Measurements from ENCODE around the gene SLC38A10. TPM values are rescaled to one million over a fixed set of nuclear protein-coding genes. Genes with fewer than 3 reads are reported as not detected.

The SLC38A10 gene
- total RNA-seq, 1 donor from 2014 or later = 71.6 TPM

DNA sequence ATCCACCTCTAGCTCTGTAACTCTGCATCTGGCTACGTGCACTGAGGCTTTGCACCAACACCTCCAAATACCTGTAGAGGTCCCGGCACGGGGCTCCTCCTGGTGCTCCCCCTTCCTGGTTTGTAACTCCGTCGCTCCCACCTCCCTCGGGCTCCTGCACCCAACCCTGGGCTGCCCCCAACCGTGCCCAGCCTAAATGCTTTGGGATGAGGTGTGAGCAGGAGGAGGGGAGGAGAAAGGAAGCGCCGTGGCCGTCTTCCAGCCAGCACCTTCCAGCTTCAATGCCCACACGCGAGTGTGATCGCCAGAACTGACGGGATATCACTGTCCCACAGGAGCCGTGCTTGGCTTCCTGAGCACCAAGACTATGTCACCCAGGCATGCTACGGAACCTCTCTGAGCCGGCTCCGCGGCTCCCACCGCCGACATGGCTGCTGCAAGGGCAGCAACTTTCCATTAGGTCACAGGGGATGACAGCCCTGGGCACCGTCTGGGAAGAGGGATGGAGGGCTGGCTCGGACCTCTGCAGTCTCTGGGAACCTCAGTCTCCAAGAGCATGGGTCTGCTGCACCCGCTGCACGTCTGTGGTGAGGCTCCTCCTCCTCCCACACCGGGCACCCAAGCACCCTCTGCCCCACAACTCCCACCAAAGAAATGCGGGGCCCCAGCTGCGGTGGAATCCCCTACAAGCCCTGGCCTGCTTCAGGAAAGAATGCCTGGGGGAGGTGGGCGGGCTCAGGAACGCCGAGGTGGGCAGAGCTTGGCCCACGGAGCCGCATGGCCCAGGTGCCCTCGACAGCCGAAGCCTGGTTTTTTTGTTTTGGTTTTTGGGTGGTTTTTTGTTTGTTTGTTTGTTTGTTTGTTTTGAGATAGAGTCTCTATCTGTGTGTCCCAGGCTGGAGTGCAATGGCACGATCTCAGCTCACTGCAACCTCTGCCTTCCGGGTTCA lies 6.4 kb upstream of the SLC38A10 start:
- no peak for DNase-seq (ENCODE audit: low read depth)
- H3K4me3 ChIP-seq (ENCODE audit: low read depth, low read length) = no peak overlapping the region
- TF ChIP-seq, protein P1, sequence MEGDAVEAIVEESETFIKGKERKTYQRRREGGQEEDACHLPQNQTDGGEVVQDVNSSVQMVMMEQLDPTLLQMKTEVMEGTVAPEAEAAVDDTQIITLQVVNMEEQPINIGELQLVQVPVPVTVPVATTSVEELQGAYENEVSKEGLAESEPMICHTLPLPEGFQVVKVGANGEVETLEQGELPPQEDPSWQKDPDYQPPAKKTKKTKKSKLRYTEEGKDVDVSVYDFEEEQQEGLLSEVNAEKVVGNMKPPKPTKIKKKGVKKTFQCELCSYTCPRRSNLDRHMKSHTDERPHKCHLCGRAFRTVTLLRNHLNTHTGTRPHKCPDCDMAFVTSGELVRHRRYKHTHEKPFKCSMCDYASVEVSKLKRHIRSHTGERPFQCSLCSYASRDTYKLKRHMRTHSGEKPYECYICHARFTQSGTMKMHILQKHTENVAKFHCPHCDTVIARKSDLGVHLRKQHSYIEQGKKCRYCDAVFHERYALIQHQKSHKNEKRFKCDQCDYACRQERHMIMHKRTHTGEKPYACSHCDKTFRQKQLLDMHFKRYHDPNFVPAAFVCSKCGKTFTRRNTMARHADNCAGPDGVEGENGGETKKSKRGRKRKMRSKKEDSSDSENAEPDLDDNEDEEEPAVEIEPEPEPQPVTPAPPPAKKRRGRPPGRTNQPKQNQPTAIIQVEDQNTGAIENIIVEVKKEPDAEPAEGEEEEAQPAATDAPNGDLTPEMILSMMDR (conservative IDR thresholded peaks at IDR 0.05; ENCODE audit: low read depth, low read length) = no peak

DNA sequence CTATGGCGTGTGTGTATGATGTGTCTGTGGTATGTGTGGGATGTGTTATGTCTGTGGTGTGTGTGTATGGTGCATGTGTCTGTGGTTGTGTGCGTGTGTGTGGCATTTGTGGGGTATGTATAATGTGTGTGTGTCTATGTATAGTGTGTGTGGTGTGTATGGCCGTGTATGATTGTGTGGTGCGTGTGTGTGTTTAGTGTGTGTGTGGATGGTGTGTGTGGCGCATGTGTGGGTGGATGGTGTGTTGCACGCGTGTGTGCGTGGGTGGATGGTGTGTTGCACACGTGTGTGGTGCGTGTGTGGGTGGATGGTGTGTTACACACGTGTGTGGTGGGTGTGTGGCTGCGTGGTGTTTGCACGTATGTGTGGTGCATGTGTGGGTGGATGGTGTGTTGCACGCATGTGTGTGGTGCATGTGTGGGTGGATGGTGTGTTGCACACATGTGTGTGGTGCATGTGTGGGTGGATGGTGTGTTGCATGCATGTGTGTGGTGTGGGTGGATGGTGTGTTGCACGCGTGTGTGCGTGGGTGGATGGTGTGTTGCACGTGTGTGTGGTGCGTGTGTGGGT lies 5.6 kb upstream of the SLC38A10 start:
- TF ChIP-seq, protein P1 (conservative IDR thresholded peaks at IDR 0.05; ENCODE audit: low read depth, low read length) = no peak
- no peak for DNase-seq (ENCODE audit: low read depth)

DNA sequence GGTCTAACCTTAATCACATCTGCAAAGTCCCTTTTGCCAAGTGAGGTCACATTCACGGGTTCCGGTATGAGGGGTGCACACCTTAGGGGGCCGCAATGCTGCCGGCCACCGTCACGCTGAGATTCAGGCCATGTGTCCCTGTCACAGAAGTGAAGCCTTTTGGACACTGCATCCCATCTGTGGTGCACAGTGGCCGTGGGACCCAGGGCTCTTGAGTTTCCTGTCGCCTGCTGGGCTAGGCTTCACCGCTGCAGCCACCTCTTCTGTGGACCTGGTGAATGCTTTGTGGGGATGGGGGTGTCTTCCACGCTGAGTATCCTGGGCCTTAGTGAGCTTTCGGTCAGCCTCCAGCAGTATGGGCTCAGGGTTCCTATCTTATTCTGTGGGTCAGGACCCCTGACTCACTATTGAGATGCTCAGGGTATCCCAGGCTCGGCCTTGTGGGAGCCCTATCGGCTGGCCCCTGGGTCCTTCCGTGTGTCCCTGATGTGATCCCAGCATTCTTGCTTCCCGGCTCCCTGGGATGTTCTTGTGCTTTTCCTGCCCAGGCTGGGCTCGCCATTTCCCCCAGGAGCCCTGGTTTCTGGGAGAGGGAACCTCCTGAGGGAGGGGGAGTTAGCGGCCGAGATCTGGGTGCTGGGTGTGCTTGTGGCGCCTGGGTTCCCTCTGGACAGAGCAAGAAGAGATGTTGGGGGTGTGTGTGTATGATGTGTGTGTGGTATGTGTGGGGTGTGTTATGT lies 4.9 kb upstream of the SLC38A10 start:
- TF ChIP-seq, protein P1 (conservative IDR thresholded peaks at IDR 0.05; ENCODE audit: low read depth, low read length) = no peak
- no peak overlapping the region for H3K4me3 ChIP-seq (ENCODE audit: low read depth, low read length)
- no peak for DNase-seq (ENCODE audit: low read depth)

More for the DNA sequence above, 5.6 kb upstream of the SLC38A10 start:
- H3K4me3 ChIP-seq (ENCODE audit: low read depth, low read length) = no peak overlapping the region

DNA sequence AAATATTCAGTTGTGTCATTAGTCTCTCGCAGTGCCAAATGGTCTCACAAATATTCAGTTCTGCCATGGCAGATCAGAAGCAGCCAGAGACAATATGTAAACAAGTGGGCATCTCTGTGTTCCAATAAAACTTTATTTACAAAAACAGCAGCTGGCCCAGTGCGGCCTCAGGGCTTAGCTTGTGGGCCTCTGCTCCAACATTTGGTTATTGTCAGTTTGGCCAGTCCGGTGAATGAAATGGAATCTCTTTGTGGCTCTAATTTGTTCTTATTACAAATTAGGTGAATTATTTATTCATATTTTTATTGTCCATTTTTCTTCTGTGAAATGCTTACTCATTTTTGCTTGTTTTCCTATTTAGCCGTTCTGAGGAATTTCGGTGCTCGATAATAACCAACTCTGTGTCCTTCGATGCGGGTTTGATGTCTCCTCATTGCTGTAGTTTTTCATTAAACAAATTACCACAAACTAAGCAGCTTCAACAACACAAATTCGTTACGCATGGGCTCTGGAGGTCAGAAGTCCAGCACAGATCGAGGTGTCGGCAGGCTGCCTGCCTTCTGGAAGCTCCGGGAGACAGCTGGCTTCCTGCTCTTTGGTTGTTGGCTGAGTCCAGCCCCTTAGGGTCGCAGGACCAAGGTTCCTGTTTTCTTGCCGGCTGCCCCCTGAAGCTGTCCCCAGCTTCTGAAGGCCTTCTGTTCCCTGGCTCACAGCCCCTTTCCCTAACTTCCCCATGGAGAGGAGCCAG lies 4.1 kb upstream of the SLC38A10 start:
- H3K4me3 ChIP-seq (ENCODE audit: low read depth, low read length) = no peak overlapping the region
- TF ChIP-seq, protein P1 (conservative IDR thresholded peaks at IDR 0.05; ENCODE audit: low read depth, low read length) = no peak
- DNase-seq (ENCODE audit: low read depth) = no peak

DNA sequence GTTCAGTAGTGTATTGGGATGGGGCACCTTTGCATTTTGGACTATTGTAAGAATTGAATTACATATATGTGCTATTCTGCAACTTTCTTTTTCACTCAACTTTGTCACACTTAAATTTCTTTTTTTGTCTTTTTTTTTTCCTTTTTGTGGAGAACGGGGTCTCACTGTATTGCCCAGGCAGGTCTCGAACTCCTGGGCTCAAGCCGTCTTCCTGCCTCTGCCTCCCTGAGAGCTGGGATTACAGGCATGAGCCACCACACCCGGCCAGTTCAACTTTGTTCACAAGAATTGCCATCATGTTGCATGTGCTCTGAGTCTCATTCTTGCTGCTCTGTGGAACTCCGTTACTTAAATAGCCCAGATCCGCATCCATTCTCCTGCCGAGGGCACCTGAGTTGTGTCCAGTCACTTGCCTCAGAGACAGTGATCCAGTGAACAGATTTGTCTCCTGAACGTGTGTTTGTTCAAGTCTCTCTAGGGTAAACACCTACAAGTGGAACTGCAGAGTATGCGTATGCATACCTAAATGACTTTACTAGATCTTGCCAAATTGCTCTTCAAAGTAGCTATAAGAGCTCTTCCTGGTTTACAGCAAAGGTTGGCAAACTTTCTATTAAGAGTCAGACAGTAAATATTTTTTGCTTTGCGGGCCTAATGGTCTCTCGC lies 3.4 kb upstream of the SLC38A10 start:
- no peak for DNase-seq (ENCODE audit: low read depth)
- H3K4me3 ChIP-seq (ENCODE audit: low read depth, low read length) = no peak overlapping the region
- TF ChIP-seq, protein P1 (conservative IDR thresholded peaks at IDR 0.05; ENCODE audit: low read depth, low read length) = no peak
